ENCODE data around the gene P3H4.
"Not testable (repeated sequence)": the region's sequence is repeated elsewhere in the genome, so short reads cannot be mapped to it uniquely, and the experiment has no call there.

The P3H4 gene

DNA sequence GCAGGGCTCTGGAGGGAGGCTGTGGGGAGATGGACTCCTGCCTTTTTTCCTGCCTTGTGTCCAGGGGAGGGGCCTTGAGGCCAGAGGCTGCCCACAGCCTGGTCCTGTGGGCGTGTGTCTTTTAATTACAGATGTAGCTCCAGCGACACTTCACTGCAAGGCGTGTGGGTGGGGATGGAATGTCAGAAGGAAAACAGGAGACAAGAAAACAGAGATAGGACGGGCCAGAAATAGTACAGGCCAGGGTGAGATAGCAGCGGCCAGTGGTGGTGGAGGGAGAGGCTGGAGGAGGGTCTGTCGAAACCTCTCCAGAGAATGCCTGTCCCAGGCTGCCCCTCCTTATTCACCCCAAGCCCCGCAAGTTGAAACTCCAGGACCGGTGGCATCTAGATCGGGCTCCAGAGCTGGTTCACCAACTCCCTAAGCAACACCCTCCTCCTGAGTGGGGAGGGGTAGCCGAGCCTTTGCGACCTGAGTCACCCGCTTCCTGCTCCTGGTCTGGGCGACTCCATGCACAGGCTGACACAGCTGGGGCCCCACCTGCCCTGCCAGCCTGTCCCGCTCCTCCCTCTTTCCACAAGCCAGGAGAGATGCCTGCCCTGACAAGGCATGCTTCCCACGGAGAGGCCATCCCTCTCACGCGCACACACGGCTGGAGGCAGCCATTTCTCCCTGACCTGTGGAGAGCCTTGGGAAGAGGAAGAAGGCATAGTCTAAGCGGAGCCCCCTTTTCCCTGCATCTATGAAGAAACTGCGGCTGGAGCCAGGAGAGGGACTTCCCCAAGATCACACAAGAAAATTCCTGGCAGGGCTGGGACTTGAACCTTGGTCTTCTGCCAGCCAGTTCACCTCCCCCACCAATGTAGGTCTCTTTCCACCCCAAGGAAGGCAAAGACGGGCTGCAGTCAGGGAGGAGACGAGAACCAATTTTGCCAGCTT lies 18.6 kb downstream of the P3H4 start:
- DNase-seq = no peak

DNA sequence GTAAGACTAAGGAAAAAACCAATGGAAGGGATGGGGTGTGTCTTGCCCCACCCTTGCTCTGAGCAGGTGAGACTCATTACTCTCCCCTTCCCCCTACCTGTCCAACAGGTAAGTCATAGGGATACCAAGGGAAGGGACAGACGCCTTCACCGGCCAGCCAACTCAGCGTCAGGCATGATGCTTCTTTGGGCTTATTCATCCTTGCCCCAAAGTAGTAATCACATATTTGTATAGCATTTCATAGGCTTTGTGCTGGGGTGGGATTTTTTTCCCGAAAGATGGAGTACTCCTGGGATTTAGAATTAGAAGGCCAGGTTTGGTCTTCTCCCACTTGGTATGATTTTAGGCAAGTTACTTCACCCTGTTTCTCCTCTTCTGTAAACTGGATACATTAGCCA lies 24.7 kb downstream of the P3H4 start:
- DNase-seq = no peak

DNA sequence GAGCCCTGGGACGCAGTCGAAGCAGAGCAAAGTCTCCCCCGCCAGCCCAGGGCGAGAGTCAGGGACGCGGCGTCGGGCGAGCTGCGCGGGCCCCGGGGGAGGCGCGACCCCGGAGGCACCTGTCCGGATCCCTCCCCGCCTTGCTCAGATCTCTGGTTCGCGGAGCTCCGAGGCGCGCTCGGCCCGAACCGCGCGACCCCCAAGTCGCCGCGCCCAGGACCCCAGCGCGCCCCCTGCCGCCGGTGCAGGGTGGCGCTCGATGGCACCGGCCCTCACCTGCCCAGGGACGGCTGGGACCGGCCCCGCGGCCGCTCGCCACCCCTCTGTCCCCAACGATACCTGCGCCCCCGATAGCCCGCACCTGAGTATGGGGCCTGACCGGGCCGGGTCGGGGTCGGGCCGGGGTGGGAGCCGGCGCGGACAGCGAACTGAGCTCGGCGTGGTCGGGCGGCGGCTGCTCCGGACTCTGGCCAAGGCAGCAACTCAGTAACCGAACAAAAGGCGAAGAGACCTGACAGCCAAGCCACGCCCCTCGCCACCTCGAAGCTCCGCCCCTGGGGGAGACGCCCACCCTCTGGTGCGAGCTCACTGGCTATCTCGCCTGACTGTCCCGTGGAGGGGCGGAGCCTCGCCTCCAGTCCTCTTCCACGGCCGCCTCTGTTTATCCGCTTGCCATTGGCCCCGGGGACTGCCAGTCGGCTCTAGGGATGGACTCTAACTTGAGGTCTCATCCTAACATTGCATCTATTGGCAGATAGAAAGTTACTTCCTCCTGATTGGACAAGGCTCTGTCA lies 25.3 kb downstream of the P3H4 start, which contains the start of gene JUP:
Gene JUP (minus strand): TSS at position 485 of the 794 bp plus-strand sequence. CDS start 14,857 bp downstream, outside the sequence.
- peak; percentile 97 for DNase-seq

- no peak for DNase-seq
Measured at GRCh38 chr17:41785859-41786226, 25.9 kb downstream of the P3H4 start.

DNA sequence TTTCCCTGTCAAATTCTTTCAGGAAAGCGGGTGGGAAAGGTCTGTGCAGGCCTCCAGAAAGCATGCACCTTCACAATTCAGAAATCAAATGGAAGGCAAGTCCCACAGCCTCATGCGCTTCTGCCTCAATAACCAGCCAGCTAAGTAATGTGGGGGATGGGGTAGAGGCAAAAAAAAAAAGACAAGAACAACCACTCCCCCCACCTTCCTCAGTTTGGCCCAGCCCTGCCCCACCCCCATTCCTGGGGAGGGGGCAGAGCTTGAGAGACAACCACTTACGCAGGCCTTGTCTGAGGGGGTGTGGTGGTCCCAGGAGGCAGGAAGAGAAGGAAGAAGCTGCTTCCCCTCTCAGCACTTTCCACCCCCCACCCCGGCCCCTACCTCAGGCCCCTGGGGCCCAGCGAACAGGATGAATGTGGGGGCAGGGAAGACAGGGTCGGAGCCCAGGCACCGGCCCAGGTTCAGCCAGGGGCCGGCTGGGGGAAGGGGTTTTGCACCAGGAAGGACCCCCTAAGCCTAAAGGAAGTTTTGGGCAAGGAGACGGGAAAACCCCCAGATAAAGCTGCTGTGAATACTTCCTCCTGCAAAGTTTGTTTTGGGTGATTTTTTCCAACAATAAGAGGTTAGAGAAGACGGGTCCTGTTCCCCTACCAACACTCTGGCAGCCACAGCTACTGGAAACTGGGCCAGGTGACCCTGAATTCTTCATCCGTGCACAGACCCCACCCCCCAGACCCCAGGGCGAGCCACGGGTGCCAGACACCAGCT lies 26.5 kb downstream of the P3H4 start:
- no peak for DNase-seq

DNA sequence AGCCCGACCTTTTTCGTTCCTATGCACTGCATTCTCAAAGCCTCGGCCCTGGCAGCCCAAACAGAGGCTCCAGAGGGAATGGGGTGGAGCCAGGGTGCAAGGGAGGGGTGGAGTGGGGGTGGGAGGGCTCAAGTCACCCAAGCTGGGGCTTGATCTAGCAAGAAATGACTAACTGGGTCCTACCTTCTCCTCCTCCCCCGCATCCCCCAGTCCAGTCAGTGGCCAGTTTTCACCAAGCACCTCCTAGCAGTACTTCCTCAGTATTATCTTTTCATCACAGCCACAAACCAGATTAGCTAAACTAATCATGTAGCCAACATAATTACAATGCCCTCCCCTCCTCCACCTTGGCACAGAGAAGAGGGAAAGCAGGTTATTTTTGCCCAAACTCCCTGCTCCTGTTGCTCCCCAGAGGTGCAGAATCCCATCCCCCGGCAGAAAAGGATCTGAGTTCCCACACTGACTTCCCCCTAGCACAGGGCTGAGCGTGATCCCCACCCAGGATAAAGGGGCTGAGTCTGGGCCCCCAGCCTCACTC lies 27.5 kb downstream of the P3H4 start:
- DNase-seq = no peak

- no peak for DNase-seq
Measured at GRCh38 chr17:41782142-41782541, 29.6 kb downstream of the P3H4 start.

GRCh38 chr17:41781404-41782110 lies 30.2 kb downstream of the P3H4 start:
- DNase-seq = no peak

DNA sequence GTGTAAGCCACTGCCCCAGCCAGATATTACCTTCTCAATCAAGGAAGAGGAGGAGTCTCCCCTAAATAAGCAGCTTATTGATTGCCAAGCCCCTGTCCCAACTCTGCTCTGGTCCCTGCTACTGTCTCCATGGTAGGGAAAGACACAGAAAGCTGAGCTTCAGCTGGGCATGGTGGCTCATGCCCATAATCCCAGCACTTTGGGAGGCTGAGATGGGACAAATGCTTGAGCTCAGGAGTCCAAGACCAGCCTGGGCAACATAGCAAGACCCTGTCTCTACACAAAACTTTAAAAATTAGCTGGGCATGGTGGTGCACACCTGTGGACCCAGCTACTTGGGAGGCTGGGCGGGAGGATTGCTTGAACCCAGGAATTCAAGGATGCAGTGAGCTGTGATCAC lies 31.8 kb downstream of the P3H4 start:
- DNase-seq = no peak

- DNase-seq = peak; percentile 88
Measured at GRCh38 chr17:41777574-41778188, 34.1 kb downstream of the P3H4 start.

DNA sequence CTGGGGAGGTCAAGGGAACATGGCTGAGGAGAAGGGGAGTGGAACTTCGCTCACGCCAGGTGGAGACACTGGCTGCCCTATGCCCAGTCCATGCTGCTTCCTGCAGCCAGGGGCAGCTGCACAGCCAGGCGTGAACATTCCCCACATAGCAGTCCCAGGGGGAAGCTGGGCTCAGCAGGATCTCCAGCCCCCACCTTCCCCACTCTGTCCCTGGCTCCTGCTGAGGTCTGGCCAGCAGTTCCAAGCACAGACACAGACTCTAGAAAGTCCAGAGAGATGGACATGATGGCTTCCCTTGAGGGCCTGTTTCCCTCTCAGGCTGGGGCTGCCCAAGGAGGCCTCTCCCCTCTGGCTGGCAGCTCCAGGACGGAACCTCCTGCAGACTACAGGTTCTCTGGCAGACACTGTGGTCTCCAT lies 34.6 kb downstream of the P3H4 start:
- DNase-seq = no peak

DNA sequence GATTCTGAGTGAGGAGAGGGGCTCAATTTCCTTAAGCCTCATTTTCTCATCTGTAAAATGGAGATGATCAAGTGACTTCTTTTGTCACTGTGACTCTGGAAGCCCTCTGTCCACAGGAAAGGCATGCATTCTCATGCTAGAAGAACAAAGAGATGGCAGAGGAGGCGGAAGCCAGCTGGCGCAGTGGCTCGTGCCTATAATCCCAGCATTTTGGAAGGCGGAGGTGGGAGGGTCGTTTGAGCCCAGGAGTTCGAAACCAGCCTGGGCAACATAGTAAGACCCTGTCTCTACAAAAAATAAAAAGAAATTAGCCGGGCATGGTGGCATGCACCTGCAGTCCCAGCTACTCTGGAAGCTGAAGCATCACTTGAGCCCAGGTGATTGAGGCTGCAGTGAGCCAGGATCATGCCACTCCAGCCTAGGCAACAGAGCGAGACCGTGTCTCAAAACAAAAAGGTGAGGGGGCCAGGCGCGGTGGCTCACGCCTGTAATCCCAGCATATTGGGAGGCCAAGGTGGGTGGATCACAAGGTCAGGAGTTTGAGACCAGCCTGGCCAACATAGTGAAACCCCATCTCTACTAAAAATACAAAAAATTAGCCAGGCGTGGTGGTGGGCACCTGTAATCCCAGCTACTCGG lies 35.4 kb downstream of the P3H4 start:
- not testable (repeated sequence) for DNase-seq

- DNase-seq = no peak
Measured at GRCh38 chr17:41775394-41776226, 36.1 kb downstream of the P3H4 start.

- DNase-seq = no peak
Measured at GRCh38 chr17:41773731-41774193, 38.0 kb downstream of the P3H4 start.

GRCh38 chr17:41773190-41773588 lies 38.6 kb downstream of the P3H4 start:
- DNase-seq = peak; percentile 61

DNA sequence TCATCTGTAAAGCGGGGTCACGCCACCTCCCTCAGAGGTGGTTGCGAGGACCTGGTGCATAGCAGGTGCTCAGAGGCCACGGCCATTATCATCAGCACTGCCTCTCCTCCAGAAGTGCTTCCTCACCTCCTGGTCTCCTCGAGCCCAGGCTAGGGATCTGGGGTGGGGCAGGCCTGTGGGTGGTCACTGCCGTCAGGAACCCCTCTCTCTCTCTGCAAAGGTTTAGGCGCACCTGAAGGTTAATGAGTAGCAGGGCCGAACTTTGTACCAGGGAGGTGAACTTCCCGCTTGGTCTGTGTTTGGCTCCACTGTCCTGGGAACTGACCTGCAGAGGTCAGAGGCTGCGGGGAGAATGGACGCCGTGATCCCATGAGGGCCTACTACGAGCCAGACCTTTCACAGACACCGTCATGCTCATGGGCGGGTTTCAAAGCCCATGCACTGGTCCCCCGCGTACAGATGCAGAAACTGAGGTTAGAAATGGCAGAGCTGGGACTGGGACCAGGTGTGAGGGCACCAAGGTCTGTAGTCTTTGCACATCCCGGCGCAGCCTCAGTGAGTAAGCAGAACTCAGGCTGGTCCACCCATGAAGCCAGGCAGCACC lies 39.1 kb downstream of the P3H4 start:
- DNase-seq = no peak

DNA sequence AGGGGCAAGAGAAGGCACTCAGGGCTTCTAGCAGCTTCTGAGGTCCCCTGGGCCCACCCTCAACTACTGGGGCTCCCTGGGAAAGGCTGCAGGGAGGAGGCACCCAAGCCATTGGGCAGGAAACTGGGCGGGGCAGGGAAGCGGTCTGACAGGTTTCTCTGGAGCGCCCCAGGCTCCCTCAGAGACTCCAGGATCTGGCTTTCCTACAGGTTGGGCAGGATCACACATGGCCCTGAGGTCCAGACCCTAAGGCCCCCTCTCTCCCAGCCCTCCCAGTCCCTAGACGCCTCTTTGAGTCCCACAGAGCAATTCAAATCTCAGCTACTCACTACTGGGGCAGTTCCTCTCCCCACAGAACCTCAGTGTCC lies 39.5 kb downstream of the P3H4 start:
- DNase-seq = no peak

- DNase-seq = no peak
Measured at GRCh38 chr17:41771389-41772206, 40.2 kb downstream of the P3H4 start.

DNA sequence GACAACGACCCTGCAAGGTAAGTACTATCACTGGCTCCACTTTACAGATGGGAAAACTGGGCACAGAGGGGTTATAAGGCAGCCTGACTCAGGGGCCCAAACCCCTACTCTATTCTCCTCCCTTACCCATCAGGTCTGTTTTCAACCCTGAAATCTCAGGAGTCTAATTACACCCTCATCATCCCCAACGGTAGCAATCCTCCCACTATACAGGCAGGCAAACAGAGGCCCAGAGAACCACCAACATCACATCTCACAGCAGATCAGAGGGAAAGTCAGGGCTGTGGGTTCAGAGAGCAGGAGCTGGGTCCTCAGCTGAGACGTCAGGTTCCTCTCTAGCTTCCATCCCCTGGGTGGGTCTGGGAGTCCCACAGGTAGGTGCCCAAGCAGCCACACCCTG lies 41.8 kb downstream of the P3H4 start:
- DNase-seq = no peak
